HCT116 (cell line): Measurements from ENCODE around the gene DNM1L. TPM values are rescaled to one million over a fixed set of nuclear protein-coding genes. Genes with fewer than 3 reads are reported as not detected.

ENCODE experiments used
- ATAC-seq: fragments of 200-7000 bp; cut with Tn5 transposase; 2 replicates; pipeline ENCODE4 v1.9.1; 2020; ENCODE audit warnings: mild to moderate bottlenecking, moderate library complexity
- BruUV-seq: library from RNA; stranded (reverse); fragments of 400-500 nt; replicated peaks from 2 replicates; lab custom pipeline; 2021; lab: Mats Ljungman, UMichigan
- CTCF ChIA-PET: fragments of 300-600 bp; sonication (Branson Sonifier 250); formaldehyde crosslinking; loops from one replicate; lab custom pipeline; 2021; ENCODE audit warnings: antibody characterized with exemption; lab: Charles Lee
- POLR2A ChIA-PET: fragments of 300-600, 350-600 bp; sonication (Branson Sonifier 250); formaldehyde crosslinking; loops from one replicate; lab custom pipeline; 2021; ENCODE audit warnings: antibody characterized with exemption; lab: Charles Lee
- RAD21 ChIA-PET, 2 experiments: fragments of 300-600 bp; sonication (Branson Sonifier 250); formaldehyde crosslinking; loops; one replicate each; lab custom pipeline; 2023; ENCODE audit warnings: low total read pairs in 2 of 2; ENCODE audit not compliant: uncharacterized antibody in 2 of 2, unreplicated experiment in 2 of 2, low non-redundant PET in 1 of 2; lab: Charles Lee
- DNase-seq: peaks from one replicate; pipeline ENCODE4 v3.0.0-alpha.2; 2010; ENCODE audit warnings: low read depth, low spot score
- H2AFZ ChIP-seq: fragments of 200-600 bp; shearing (Covaris generic), sonication (generic); 2 replicates; pipeline ENCODE4 v1.6.1; 2017; ENCODE audit warnings: low read depth, mixed run types, mixed read lengths, antibody characterized with exemption, low read length; ENCODE audit not compliant: poor library complexity, severe bottlenecking
- H3K27ac ChIP-seq: 2 replicates; pipeline ENCODE4 v1.5.1; 2012; ENCODE audit warnings: low read depth, low read length
- H3K27me3 ChIP-seq: fragments of 200-600 bp; sonication (generic); 2 replicates; pipeline ENCODE4 v1.6.1; 2016; ENCODE audit warnings: mixed run types, low read length, mixed read lengths; ENCODE audit not compliant: insufficient read depth
- H3K36me3 ChIP-seq, 2 experiments: fragments of 200-500 bp in 1 of 2; fragments of 200-600 bp in 1 of 2; sonication (Bioruptor generic) in 1 of 2; sonication (generic) in 1 of 2; 2 replicates each; pipeline versions ENCODE4 v1.5.1 to v1.6.1; 2014 to 2016; ENCODE audit warnings: low read length in 2 of 2, inconsistent platforms in 1 of 2, mixed read lengths in 1 of 2, mixed run types in 1 of 2; ENCODE audit not compliant: insufficient read depth in 2 of 2, control insufficient read depth in 1 of 2
- H3K4me1 ChIP-seq, 2 experiments: fragments of 200-600 bp in 1 of 2; sonication (generic) in 1 of 2; 2 replicates each; pipeline versions ENCODE4 v1.5.1 to v1.6.1; 2012 to 2017; ENCODE audit warnings: low read length in 2 of 2, inconsistent platforms in 1 of 2, mild to moderate bottlenecking in 1 of 2, mixed read lengths in 1 of 2, mixed run types in 1 of 2, moderate library complexity in 1 of 2; ENCODE audit not compliant: insufficient read depth in 2 of 2, control insufficient read depth in 1 of 2
- H3K4me2 ChIP-seq: fragments of 200-600 bp; sonication (generic); 2 replicates; pipeline ENCODE4 v1.6.1; 2017; ENCODE audit warnings: mixed run types, low read length, mixed read lengths
- H3K4me3 ChIP-seq, 2 experiments: fragments of 200-600 bp in 1 of 2; sonication (generic) in 1 of 2; replicated peaks in 1 of 2; 2 replicates each; pipeline ENCODE4 v1.5.1; 2011 to 2016; ENCODE audit warnings: low read length in 2 of 2, control low read depth in 1 of 2, low read depth in 1 of 2, mild to moderate bottlenecking in 1 of 2, mixed read lengths in 1 of 2, mixed run types in 1 of 2
- H3K79me2 ChIP-seq: fragments of 200-600 bp; sonication (generic); 2 replicates; pipeline ENCODE4 v1.6.1; 2017; ENCODE audit warnings: mild to moderate bottlenecking, mixed run types, low read length, moderate library complexity, mixed read lengths; ENCODE audit not compliant: insufficient read depth
- H3K9ac ChIP-seq: fragments of 200-600 bp; sonication (generic); 2 replicates; pipeline ENCODE4 v1.6.1; 2016; ENCODE audit warnings: low read length, mixed read lengths
- H3K9me2 ChIP-seq: fragments of 200-600 bp; sonication (generic), shearing (Covaris generic); 2 replicates; pipeline ENCODE4 v1.6.1; 2017; ENCODE audit warnings: mixed run types, mild to moderate bottlenecking, moderate library complexity; ENCODE audit not compliant: insufficient read depth
- H3K9me3 ChIP-seq, 2 experiments: fragments of 200-500 bp in 1 of 2; fragments of 200-600 bp in 1 of 2; sonication (Bioruptor generic) in 1 of 2; sonication (generic) in 1 of 2; 2 replicates each; pipeline ENCODE4 v1.6.1; 2014 to 2017; ENCODE audit warnings: low read length in 2 of 2, mixed read lengths in 2 of 2, inconsistent platforms in 1 of 2, low read depth in 1 of 2, mild to moderate bottlenecking in 1 of 2, mixed run types in 1 of 2, moderate library complexity in 1 of 2; ENCODE audit not compliant: control insufficient read depth in 1 of 2, insufficient read depth in 1 of 2
- H4K20me1 ChIP-seq: fragments of 200-600 bp; sonication (generic), shearing (Covaris generic); 2 replicates; pipeline ENCODE4 v1.6.1; 2017; ENCODE audit warnings: mixed run types, mild to moderate bottlenecking, moderate library complexity; ENCODE audit not compliant: insufficient read depth
- CEBPB ChIP-seq: IDR thresholded peaks from 2 replicates; pipeline ENCODE4 v1.6.1; 2012; ENCODE audit warnings: low read depth
- SP1 ChIP-seq: IDR thresholded peaks from 2 replicates; pipeline ENCODE4 v1.6.1; 2012; ENCODE audit warnings: low read depth
- TCF7L2 ChIP-seq: IDR thresholded peaks from 2 replicates; pipeline ENCODE4 v1.7.0; 2011; ENCODE audit warnings: borderline replicate concordance, inconsistent platforms; ENCODE audit not compliant: insufficient read depth, insufficient read length; ENCODE audit errors: extremely low read depth
- ZFX ChIP-seq: fragments of 450-650 bp; IDR thresholded peaks from 2 replicates; pipeline ENCODE4 v1.6.1; 2017
- intact Hi-C: fragments of 100-400 bp; cut with micrococcal nuclease; formaldehyde crosslinking; loops from 2 replicates; pipeline ENCODE4 v1.10.0; 2022
- total RNA-seq: library from RNA; stranded (reverse); gene quantifications from one replicate; pipeline ENCODE4 v1.2.1, GENCODE V29; 2021; ENCODE audit not compliant: unreplicated experiment

The DNM1L gene
- total RNA-seq, 1 experiment from 2014 or later = 69.7 TPM

- Histone ChIP-seq H3K4me2 (no peak overlapping the region), H3K27me3 (no peaks in the 10 kb centered on the region), H3K36me3 (no peaks in the 10 kb centered on the region; a peak in 1 of 4 replicates), H3K9me3 (no peaks in the 10 kb centered on the region), H3K4me3 (no peak overlapping the region), H2AFZ (no peak overlapping the region), H3K9ac (no peak overlapping the region), H3K27ac (no peak overlapping the region), H3K9me2 (no peaks in the 10 kb centered on the region), H3K79me2 (no peaks in the 10 kb centered on the region), H3K4me1 (no peaks in the 10 kb centered on the region), H4K20me1 (no peaks in the 10 kb centered on the region)
- no peak for TF ChIP-seq ZFX
- TF ChIP-seq CEBPB = no peak
- no peak for TF ChIP-seq SP1
- TF ChIP-seq TCF7L2 = no peak
- POLR2A ChIA-PET = no interaction called here
- RAD21 ChIA-PET = no interaction called here
- BruUV-seq = no TSS peak
- DNase-seq (no peak), ATAC-seq (no peak)
- CTCF ChIA-PET = no interaction called here
- intact Hi-C loops = no loop called here
These were observed 115.2 kb downstream of the DNM1L start for GRCh38 chr12:32794281-32794680.

Other genes starting within 250 kb of the DNM1L start
- gene YARS2, start 76.6 kb downstream of the DNM1L start, total RNA-seq = 26.7 TPM
- gene PKP2, start 217.5 kb downstream of the DNM1L start, total RNA-seq = 21.5 TPM